GM13977 (cell line): ENCODE data around the gene KLHL34.

ENCODE experiments used
- DNase-seq: peaks from one replicate; pipeline ENCODE4 v3.0.0; 2012; ENCODE audit warnings: low spot score
- CTCF ChIP-seq: IDR thresholded peaks from 2 replicates; pipeline ENCODE4 v1.5.1; 2012; ENCODE audit warnings: mild to moderate bottlenecking, control low read depth; ENCODE audit not compliant: insufficient read depth; ENCODE audit errors: extremely low read depth, missing control alignments
- in situ Hi-C: fragments of 300-500 bp; cut with MboI; formaldehyde crosslinking; loops from one replicate; pipeline ENCODE4 v1.12.0; 2022; ENCODE audit warnings: low sequenced_read_pairs, low pct_unique_long_range_greater_than_20kb, mixed read lengths, inconsistent platforms; ENCODE audit not compliant: unreplicated experiment

KLHL34 gene

GRCh38 chrX:21658152-21658737 is at the start of gene KLHL34:
Gene KLHL34, minus strand, starts transcription at chrX:21658330. Its CDS starts 542 bp downstream, at chrX:21657788.
- in situ Hi-C loops: no loop called here
- peak; percentile 23 for DNase-seq
- TF ChIP-seq CTCF: no peak

GRCh38 chrX:21705225-21705624 is 47.1 kb upstream of the KLHL34 start:
- in situ Hi-C loops: no loop called here
- DNase-seq: no peak
- no peak for TF ChIP-seq CTCF

GRCh38 chrX:21702725-21703124 is 44.6 kb upstream of the KLHL34 start:
- DNase-seq: no peak
- in situ Hi-C loops: no loop called here
- TF ChIP-seq CTCF: no peak

GRCh38 chrX:21700967-21701366 is 42.8 kb upstream of the KLHL34 start:
- in situ Hi-C loops: no loop called here
- no peak for DNase-seq
- no peak for TF ChIP-seq CTCF

GRCh38 chrX:21700275-21700674 is 42.1 kb upstream of the KLHL34 start:
- no peak for TF ChIP-seq CTCF
- in situ Hi-C loops: no loop called here
- no peak for DNase-seq

DNA sequence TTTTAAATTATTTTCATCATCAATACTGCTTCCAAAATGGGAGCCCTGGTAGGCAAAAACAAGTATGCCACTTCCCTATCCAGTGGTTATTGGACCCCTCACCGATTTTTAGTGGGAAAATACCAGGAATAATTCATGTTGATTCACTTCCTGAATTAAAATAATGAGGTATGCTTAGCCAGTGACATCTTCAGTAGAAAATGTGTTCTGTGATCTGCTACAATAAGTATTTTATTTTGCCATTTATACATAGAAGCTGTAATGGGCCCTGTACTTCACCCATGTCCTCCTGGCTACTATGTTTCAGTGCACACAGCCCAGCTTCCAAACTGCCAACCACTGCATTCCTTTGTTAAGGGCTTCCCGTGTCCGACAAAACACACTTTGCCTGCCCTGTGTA is 41.0 kb upstream of the KLHL34 start:
- DNase-seq: no peak
- TF ChIP-seq CTCF: no peak
- in situ Hi-C loops: no loop called here
